SK-N-MC (cell line): ENCODE measurements around the gene RPL10A.

Experiments used
- EZH2 ChIP-seq: fragments of 200-600 bp; sonication (generic); IDR thresholded peaks from one replicate; pipeline ENCODE4 v1.6.1; 2017; ENCODE audit warnings: antibody characterized with exemption
- POLR2AphosphoS5 ChIP-seq: IDR thresholded peaks from 2 replicates; pipeline ENCODE4 v1.6.1; 2012; ENCODE audit warnings: mild to moderate bottlenecking, low read depth, low read length, borderline replicate concordance

GRCh38 chr6:35477028-35477427 is 8.8 kb downstream of the RPL10A start:
- TF ChIP-seq POLR2AphosphoS5 (no peak), EZH2 (no peak)
